ENCODE measurements around the gene SPCS3.

GRCh38 chr4:176377780-176378179, 58.0 kb downstream of the SPCS3 start:
- TF ChIP-seq POLR2AphosphoS5 (IDR thresholded peaks at IDR 0.05; ENCODE audit: borderline replicate concordance, low read depth, low read length) = no peak
- no peak for TF ChIP-seq EZH2 (IDR thresholded peaks at IDR 0.05)
- no peak for TF ChIP-seq FOXP2 (optimal IDR thresholded peaks at IDR 0.05; ENCODE audit: control extremely low read depth, extremely low read length, insufficient read depth)

All from SK-N-MC (cell line).